CD4-positive, alpha-beta T cell treated with Interleukin-6 for 4 hours (primary cell): ENCODE measurements around the gene PSMG3.

ENCODE experiments used
- DNase-seq: peaks from one replicate; pipeline ENCODE4 v3.0.0-alpha.2; 2020; ENCODE audit warnings: mixed read lengths

The PSMG3 gene

GRCh38 chr7:1542841-1543747 lies 26.7 kb downstream of the PSMG3 start:
- no peak for DNase-seq

- no peak for DNase-seq
Observed at GRCh38 chr7:1542329-1542728, 27.5 kb downstream of the PSMG3 start.

DNA sequence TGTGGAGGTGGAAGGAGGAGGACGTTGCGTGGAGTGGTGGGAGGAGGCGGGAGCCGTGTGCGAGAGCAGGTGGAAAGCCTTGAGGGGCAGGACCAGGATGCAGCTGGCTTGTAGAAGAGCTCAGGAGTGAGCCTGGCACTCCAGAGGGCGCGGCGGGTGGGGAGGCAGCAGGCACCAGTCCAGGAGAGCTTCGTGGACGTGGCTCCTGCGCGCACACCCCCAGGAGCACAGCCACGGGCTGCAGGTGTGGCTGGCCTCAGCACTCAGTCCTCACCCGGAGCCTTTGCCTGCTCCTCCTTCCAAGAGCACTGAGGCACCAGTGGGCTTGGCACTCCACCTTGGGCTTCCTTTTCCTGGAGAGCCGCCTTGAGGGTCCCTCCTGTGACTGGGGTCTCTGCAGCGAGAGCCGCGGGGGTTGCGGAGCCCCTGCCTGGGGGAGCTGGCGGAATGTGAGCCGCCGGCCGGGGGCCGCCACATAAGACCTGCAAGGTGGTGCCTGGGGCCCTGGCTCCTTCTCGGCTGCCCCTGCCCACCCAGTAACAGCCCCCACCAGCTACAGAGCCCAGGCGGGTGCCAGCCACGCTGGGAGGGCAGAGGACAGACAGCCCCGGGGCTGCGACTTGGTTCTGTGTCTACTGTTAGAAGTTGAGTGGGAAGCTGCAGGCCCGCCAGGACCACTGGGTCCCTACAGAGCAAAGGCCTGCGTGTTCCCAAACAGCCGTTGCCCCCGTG lies 28.2 kb downstream of the PSMG3 start:
- no peak for DNase-seq

DNA sequence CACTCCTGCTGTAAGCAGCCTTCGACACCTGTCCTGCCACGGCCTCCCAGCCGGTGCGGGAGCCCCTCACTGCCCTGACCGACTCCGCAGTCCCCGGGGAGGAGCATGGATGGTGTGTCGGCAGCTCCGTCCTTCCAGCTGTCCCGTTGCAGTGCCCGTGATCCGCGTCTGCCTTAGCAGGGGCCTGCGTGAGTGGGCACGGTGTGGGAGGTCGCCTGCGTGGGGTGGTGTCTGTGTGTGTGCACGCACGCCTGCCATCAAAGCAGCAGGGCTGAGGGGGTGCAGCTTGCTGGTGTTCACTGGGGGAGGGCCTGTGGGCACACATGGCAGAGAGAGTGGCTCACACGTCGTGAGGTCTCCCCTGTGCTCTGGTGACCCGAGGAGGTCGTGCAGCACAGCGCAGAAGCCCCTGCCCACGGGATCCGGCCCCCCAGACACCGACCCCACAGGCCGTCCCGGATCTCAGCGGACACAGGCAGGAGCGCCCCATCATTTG lies 29.0 kb downstream of the PSMG3 start:
- no peak for DNase-seq

GRCh38 chr7:1539882-1540775 lies 29.7 kb downstream of the PSMG3 start:
- DNase-seq, result no peak

DNA sequence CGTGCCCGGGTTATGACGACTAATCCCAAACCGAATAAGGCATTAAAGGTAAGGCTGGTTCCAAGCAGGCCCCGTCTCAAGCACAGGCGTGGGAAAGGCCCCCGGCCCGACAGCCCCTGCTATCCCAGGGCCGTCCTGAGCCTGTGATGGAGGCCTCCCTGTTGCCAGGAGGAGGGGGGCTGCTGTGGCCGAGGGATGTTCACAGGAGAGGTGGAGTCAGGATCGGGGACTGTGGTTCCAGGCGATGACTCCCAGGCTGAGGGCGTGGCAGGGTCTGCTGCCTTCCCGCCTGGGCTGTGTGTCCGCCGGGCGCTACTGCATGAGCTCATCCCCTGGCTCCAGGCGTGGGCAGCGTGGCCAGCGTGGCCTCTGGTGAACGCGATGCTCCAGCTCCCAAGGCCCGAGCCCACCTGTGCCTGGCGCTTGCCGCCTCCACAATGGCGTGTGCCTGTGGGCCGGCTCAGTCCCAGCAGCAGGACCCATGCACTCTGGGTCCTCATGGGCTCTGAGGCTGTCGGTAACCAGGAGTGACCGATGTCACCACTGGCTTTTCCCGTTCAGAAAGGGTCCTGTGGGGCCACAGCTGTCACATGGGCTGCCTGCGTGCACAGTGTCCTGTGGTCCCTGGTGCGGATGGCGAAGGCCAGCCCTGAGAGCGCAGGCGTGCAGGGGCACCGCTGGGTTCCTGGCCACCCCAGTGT lies 30.5 kb downstream of the PSMG3 start:
- DNase-seq, result no peak

GRCh38 chr7:1538544-1539180 lies 31.2 kb downstream of the PSMG3 start:
- DNase-seq, result no peak

- DNase-seq, result no peak
Observed at GRCh38 chr7:1537535-1538412, 32.1 kb downstream of the PSMG3 start.

GRCh38 chr7:1536743-1537534 lies 32.9 kb downstream of the PSMG3 start:
- DNase-seq, result no peak

GRCh38 chr7:1536455-1536742 lies 33.4 kb downstream of the PSMG3 start:
- no peak for DNase-seq

DNA sequence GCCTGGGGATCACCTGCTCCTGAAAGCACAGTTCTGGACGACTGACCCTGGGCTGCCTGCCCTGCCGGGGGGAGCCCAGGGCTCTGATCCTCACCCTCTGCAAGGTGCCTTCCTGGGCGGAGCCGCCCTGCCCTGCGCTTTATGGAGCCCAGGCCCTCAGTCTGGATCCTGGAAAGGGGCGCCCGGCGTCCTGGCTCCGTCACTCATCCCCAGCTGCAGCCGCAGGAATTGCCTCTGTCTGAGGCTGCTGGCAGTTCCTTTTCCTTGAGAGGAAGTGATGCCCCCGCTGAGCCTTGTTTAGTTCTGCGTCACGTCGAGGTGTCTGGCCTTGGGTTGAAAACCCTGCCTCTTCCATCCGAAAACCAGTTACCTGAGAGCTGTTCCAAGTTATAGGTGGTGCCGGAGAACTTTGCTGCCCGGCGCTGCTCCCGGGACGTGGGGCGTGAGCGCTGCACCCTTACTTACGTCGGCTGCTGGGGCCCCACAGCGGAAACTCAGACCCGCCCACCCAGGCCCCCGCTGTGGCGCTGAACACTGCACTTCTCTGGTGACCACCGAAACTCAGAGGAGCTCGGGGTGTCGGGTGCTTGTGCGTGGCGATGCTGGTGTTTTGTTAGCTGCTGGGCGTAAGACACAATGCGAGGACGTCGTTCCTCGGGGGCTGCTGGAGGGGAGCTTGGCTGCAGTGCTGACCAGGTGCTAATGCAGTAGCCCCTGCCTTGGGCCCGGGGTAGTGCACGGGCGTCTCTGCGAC lies 34.0 kb downstream of the PSMG3 start:
- DNase-seq, result no peak

DNA sequence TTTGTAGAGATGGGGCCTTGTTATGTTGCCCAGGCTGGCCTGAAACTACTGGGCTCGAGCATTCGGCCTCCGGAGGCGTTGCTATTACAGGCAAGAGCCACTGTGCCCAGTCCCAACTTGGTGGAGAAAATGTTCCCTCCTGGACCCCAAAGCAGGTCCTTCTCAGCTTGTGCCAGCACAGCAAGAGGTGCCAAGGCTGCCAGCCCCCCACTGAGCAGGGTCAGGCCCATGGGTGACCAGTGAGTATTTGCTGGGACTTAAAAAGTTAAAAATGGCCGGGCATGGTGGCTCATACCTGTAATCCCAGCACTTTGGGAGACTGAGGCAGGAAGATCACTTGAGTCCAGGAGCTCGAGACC lies 34.8 kb downstream of the PSMG3 start:
- no peak for DNase-seq

DNA sequence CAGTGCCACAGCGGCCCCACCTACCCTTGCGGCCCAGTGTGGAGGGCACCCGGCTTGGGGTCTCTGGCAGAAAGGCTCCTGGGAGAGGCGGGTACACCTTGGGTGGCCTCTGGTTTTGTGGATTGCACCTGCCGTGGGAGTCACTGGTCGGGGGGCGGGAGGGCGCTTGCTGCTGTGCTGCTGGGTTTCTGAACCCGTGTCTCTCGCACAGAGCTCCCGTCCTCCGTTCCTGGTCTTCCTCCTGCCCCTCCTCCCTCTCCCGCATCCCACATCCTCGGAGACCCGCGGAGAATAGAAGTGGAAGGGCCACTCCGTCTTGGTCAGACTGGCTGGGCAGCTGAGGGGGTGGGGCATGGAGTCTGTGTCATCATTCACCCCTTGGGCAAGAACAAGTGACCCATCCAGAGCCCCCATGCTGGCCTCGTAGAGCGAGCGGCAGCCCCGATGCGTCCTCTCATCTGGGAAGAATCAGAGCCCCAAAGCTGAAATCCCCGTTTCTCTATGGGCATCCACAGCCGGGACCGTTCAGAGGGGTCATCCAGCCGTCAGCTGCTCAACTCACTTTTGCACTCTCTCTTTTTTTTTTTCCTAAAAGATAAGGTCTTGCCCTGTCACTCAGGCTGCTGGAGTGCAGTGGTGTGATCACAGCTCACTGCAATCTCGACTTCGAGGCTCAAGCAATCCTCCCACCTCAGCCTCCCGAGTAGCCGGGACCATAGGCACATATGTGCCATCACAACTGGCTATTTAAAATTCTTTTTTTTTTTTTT lies 35.3 kb downstream of the PSMG3 start:
- DNase-seq, result no peak

- peak; percentile 33 for DNase-seq
Observed at GRCh38 chr7:1533547-1534329, 36.1 kb downstream of the PSMG3 start.

DNA sequence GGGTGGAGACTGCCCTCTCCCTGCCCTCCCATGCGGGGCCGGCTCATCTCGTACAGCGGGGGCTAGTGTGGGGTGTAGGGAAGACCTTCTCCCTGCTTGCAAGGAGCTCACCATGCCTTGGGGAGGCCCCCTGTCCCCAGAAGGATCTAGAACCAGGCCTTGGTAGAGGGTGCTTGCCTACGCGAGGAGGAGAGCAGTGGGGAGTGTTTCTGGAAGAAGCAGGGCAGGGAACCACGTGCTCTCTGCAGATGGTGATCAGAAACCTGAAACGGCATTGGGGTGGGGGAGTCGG lies 36.6 kb downstream of the PSMG3 start:
- DNase-seq, result no peak

- DNase-seq, result peak; percentile 78
Observed at GRCh38 chr7:1532456-1533254, 37.2 kb downstream of the PSMG3 start.

DNA sequence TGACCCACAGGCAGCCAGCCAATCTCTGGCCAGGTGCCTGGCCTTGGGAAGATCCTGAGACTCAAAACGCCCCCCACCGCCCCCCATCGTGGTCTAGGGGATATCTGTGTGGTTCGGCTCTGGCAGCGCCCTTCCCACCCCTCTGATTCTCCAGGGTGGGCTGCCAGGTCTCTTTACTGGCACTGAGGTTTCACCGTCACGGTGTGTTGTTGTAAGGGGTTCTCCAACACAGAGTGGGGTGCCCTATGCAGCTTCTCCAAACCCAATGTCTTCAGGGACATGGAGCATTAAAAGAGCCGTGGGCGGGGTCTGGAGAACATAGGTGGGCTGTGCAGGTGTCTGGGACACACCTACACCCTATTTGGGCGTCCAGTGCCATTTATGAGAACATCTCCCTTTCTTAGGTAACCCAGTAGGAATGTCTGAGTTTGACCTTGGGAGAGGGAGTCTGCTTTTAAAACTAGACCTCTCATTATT lies 37.8 kb downstream of the PSMG3 start:
- peak; percentile 30 for DNase-seq
